Measurements from ENCODE around the gene TMEM126B. TPM values are rescaled to one million over a fixed set of nuclear protein-coding genes. Genes with fewer than 3 reads are reported as not detected.
A peak's percentile ranks its signal among the peaks of the same experiment; 100 is the strongest.

TMEM126B gene
- total and polyA plus RNA-seq, 2 of the 13 experiments (the other 11 are each of a cell fraction or from before 2014, with no cell fraction given) = 33.6 to 54.8 TPM

DNA sequence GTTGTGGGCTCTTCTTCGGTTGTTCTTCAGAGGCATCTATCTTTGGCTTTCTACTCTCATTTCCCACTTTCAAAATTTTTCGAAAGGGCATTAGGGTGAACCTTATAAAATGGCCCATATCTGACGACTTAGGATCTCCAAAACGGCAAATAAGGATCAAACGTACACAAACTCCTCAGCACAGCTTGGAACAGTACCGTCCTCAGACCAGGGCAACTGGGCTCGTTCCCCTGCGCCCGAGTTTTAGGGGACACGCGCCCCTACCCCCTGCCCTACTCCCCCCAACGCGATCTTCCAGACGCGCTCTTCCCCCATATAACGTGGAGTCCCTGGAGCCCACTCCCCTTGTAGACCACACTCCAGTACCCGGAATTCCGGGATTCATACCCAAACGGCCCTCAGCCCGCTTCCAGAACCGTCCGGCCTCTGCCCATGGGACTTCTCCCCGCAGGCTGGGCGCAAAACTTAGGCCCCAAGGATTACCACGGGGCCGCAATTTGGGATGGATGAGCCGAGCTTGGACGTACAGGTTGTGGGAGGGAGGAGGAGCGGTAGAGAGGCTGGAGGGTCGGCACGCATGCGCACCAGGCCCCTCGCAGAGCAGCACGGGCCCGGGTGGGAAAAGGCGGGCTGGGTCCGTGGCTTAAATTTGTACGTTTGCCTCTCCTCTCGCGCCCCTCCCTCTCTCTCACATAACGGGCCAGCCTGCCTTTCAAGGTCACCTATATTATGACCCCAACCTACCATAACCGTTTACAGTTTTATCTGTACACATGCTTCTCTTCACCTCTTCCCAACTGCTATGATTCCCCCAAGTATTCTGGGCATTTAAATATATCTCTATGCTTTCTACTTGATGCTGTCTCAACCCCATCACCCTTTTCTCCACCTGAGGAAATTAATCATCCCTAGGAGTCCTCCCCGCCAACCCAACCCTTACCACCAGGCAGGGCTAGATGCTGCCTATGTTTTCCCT is 54.2 kb downstream of the TMEM126B start (continued):
- TF ChIP-seq YEATS4 (CRISPR knock-in tag; IDR thresholded peaks at IDR 0.05; ENCODE audit: borderline replicate concordance) (0 out of 2 replicates have a peak, but pooled peaks have one; percentile 41), ZNF501 (CRISPR knock-in tag; IDR thresholded peaks at IDR 0.05) (0 out of 2 replicates have a peak, but pooled peaks have one; percentile 31), DMAP1 (CRISPR knock-in tag; IDR thresholded peaks at IDR 0.05) (peak; percentile 40; the same call in 1 of the 2 replicates), ZC3H13 (CRISPR knock-in tag; IDR thresholded peaks at IDR 0.05) (no peak), POLR2AphosphoS5 (IDR thresholded peaks at IDR 0.05; ENCODE audit: low read depth, low read length) (peak; percentile 28; the same call in 1 of the 2 replicates), RBAK (CRISPR knock-in tag; IDR thresholded peaks at IDR 0.05) (no peak), SALL1 (CRISPR knock-in tag; IDR thresholded peaks at IDR 0.05) (peak; percentile 23; the same call in 1 of the 2 replicates), GATAD1 (CRISPR knock-in tag; IDR thresholded peaks at IDR 0.05) (peak; percentile 52), ZNF605 (CRISPR knock-in tag; IDR thresholded peaks at IDR 0.05) (0 out of 2 replicates have a peak, but pooled peaks have one; percentile 61), TFDP1 (CRISPR knock-in tag; IDR thresholded peaks at IDR 0.05; ENCODE audit: borderline replicate concordance) (peak; percentile 56; the same call in 1 of the 2 replicates)
- TF ChIP-seq, protein P1, sequence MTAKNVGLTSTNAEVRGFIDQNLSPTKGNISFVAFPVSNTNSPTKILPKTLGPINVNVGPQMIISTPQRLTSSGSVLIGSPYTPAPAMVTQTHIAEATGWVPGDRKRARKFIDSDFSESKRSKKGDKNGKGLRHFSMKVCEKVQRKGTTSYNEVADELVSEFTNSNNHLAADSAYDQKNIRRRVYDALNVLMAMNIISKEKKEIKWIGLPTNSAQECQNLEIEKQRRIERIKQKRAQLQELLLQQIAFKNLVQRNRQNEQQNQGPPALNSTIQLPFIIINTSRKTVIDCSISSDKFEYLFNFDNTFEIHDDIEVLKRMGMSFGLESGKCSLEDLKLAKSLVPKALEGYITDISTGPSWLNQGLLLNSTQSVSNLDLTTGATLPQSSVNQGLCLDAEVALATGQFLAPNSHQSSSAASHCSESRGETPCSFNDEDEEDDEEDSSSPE (CRISPR knock-in tag; IDR thresholded peaks at IDR 0.05) = peak; percentile 37; the same call in 1 of the 2 replicates
